Spleen (tissue), 7 donors: ENCODE measurements around the gene RTF1.

ENCODE experiments used
- CTCF ChIP-seq, 11 experiments: fragments of 200-600 bp in 7 of 11; fragments of 450-650 bp in 4 of 11; sonication (generic) in 4 of 11; IDR thresholded peaks in 8 of 11; conservative IDR thresholded peaks in 3 of 11; 1 replicate in 7 of 11; 2 replicates in 4 of 11; pipeline versions ENCODE4 v1.4.0 to v1.8.0; 2016 to 2021; ENCODE audit warnings: antibody characterized with exemption in 11 of 11, inconsistent platforms in 4 of 11, mild to moderate bottlenecking in 1 of 11
- POLR2A ChIP-seq, 3 donors: fragments of 450-650 bp; IDR thresholded peaks; one replicate each; pipeline ENCODE4 v1.5.1; 2017; ENCODE audit warnings: antibody characterized with exemption in 3 of 3, mild to moderate bottlenecking in 1 of 3
- POLR2AphosphoS5 ChIP-seq, 3 donors: sonication (generic); formaldehyde crosslinking; IDR thresholded peaks; one replicate each; pipeline ENCODE4 v1.5.1; 2017; ENCODE audit warnings: antibody characterized with exemption in 3 of 3
- donor health status: DM: no; HTN: no; CAD: no; lungs with moderate emphysema.
- donor health status: DM: no; HTN: no; CAD: no.
- donor health status: DM: no; HTN: no; CAD: no.

DNA sequence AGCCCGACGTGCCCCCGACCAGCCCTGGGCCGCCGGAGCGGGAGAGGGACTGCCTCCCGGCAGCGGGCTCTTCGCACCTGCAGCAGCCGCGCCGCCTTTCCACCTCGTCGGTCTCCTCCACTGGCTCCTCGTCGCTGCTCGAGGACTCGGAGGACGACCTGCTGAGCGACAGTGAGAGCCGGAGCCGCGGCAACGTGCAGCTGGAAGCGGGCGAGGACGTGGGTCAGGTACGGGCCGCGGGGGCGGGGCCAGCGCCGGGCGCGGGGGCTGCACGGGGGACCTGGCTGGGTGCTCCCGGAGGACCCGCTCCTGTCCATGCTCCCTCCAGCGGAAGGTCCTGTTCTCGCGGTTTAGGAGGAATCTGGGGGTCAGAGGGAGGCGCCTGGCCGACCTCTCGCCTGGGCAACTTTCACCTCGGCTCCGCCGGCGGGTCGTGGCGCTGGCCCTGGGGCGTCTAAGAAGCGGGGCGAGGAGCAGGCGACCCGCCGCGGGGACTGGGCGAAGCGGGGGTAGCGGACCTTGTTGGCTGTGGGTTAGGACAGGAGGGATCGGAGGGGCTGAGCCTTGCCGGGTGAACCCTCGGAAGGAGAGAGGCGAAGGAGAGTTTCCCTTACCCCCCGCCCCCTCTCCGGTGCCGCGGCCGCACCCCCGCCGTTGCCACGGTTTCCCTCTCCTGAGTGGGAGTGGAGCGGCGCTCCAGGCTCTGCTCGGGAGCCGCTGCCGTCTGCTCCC, 77.5 kb downstream of the RTF1 start:
- TF ChIP-seq CTCF (IDR thresholded peaks at IDR 0.05 in 8 of 11, conservative IDR thresholded peaks at IDR 0.05 in 3 of 11) = no peak
- TF ChIP-seq POLR2A (IDR thresholded peaks at IDR 0.05) = no peak
- no peak for TF ChIP-seq POLR2AphosphoS5 (IDR thresholded peaks at IDR 0.05)
